WTC11 (cell line): ENCODE results near the gene ATP13A2. TPM values are rescaled to one million over a fixed set of nuclear protein-coding genes. Genes with fewer than 3 reads are reported as not detected.

Experiments used
- ATAC-seq: fragments of 200-7000 bp; cut with Tn5 transposase; 2 replicates; pipeline ENCODE4 v1.10.0; 2021; ENCODE audit warnings: mild to moderate bottlenecking, moderate library complexity
- CTCF ChIA-PET: fragments of 300-600 bp; sonication (Branson Sonifier 250); formaldehyde crosslinking; loops from one replicate; lab custom pipeline; 2021; ENCODE audit warnings: antibody characterized with exemption; lab: Charles Lee
- POLR2A ChIA-PET: fragments of 350-600 bp; sonication (Branson Sonifier 250); formaldehyde crosslinking; loops from one replicate; lab custom pipeline; 2021; ENCODE audit warnings: antibody characterized with exemption; lab: Charles Lee
- DNase-seq: peaks from one replicate; pipeline ENCODE4 v3.0.0; 2021; ENCODE audit warnings: low spot score
- H3K27ac Mint-ChIP-seq: 2 replicates; pipeline ENCODE4 v1.8.0; 2021; ENCODE audit warnings: mixed read lengths
- H3K27me3 Mint-ChIP-seq: 2 replicates; pipeline ENCODE4 v1.8.0; 2021; ENCODE audit warnings: low read depth, mild to moderate bottlenecking, moderate library complexity, mixed read lengths
- H3K36me3 Mint-ChIP-seq: 2 replicates; pipeline ENCODE4 v1.8.0; 2021; ENCODE audit warnings: mixed read lengths
- H3K4me1 Mint-ChIP-seq: 2 replicates; pipeline ENCODE4 v1.8.0; 2022; ENCODE audit warnings: mixed read lengths
- H3K4me3 Mint-ChIP-seq: 2 replicates; pipeline ENCODE4 v1.8.0; 2021; ENCODE audit warnings: mild to moderate bottlenecking, moderate library complexity, mixed read lengths
- H3K9me3 Mint-ChIP-seq: 2 replicates; pipeline ENCODE4 v1.8.0; 2021; ENCODE audit warnings: mixed read lengths
- EMX1 ChIP-seq: fragments of 250-450 bp; sonication (Bioruptor Pico); IDR thresholded peaks from 2 replicates; pipeline ENCODE4 v1.8.0; 2021; ENCODE audit warnings: mild to moderate bottlenecking
- ESRRA ChIP-seq: sonication (generic); formaldehyde crosslinking; IDR thresholded peaks from 2 replicates; pipeline ENCODE4 v1.8.1; 2022; ENCODE audit warnings: mild to moderate bottlenecking, missing genetic modification reagents, borderline replicate concordance
- ETV6 ChIP-seq: sonication (generic); formaldehyde crosslinking; IDR thresholded peaks from 2 replicates; pipeline ENCODE4 v1.8.1; 2022; ENCODE audit warnings: mild to moderate bottlenecking, missing genetic modification reagents
- FOXJ3 ChIP-seq: sonication (generic); formaldehyde crosslinking; IDR thresholded peaks from 2 replicates; pipeline ENCODE4 v1.9.0; 2021; ENCODE audit warnings: missing genetic modification reagents, mild to moderate bottlenecking, borderline replicate concordance
- GABPB1 ChIP-seq: sonication (generic); formaldehyde crosslinking; IDR thresholded peaks from 2 replicates; pipeline ENCODE4 v1.8.1; 2023; ENCODE audit warnings: mild to moderate bottlenecking, missing genetic modification reagents
- GTF2I ChIP-seq: fragments of 250-450 bp; sonication (Bioruptor Pico); conservative IDR thresholded peaks from 2 replicates; pipeline ENCODE4 v1.4.0; 2021; ENCODE audit warnings: mild to moderate bottlenecking
- IRF2 ChIP-seq: sonication (generic); formaldehyde crosslinking; IDR thresholded peaks from 2 replicates; pipeline ENCODE4 v1.8.0; 2022; ENCODE audit warnings: low read depth, missing genetic modification reagents, borderline replicate concordance
- JUN ChIP-seq: sonication (generic); formaldehyde crosslinking; IDR thresholded peaks from 2 replicates; pipeline ENCODE4 v1.8.0; 2023; ENCODE audit warnings: mild to moderate bottlenecking, missing genetic modification reagents
- KAT7 ChIP-seq: sonication (generic); formaldehyde crosslinking; IDR thresholded peaks from 2 replicates; pipeline ENCODE4 v1.8.1; 2023; ENCODE audit warnings: missing genetic modification reagents, mild to moderate bottlenecking, borderline replicate concordance
- MLX ChIP-seq: sonication (generic); formaldehyde crosslinking; IDR thresholded peaks from 2 replicates; pipeline ENCODE4 v1.8.1; 2023; ENCODE audit warnings: mild to moderate bottlenecking, missing genetic modification reagents, moderate library complexity
- NR2C2 ChIP-seq: sonication (generic); formaldehyde crosslinking; IDR thresholded peaks from 2 replicates; pipeline ENCODE4 v1.8.0; 2022; ENCODE audit warnings: mild to moderate bottlenecking, missing genetic modification reagents
- PRDM15 ChIP-seq: sonication (generic); formaldehyde crosslinking; IDR thresholded peaks from 2 replicates; pipeline ENCODE4 v1.8.0; 2022; ENCODE audit warnings: missing genetic modification reagents
- PRRX2 ChIP-seq: fragments of 250-450 bp; sonication (Bioruptor Pico); IDR thresholded peaks from 2 replicates; pipeline ENCODE4 v1.8.0; 2021; ENCODE audit warnings: mild to moderate bottlenecking
- TP53 ChIP-seq: sonication (generic); formaldehyde crosslinking; IDR thresholded peaks from 2 replicates; pipeline ENCODE4 v1.8.1; 2023; ENCODE audit warnings: mild to moderate bottlenecking, missing genetic modification reagents
- ZNF317 ChIP-seq: sonication (generic); formaldehyde crosslinking; IDR thresholded peaks from 2 replicates; pipeline ENCODE4 v1.8.1; 2023; ENCODE audit warnings: low read depth, mild to moderate bottlenecking, moderate library complexity, missing genetic modification reagents, borderline replicate concordance
- total RNA-seq: library from RNA; stranded (reverse); gene quantifications from 3 replicates; pipeline ENCODE4 v1.2.3, GENCODE V29; 2021
- TF ChIP-seq, protein P1 (sequence below): sonication (generic); formaldehyde crosslinking; IDR thresholded peaks from 2 replicates; pipeline ENCODE4 v1.8.0; 2022; ENCODE audit warnings: mild to moderate bottlenecking, missing genetic modification reagents
- TF ChIP-seq, protein P2 (sequence below): sonication (generic); formaldehyde crosslinking; IDR thresholded peaks from 2 replicates; pipeline ENCODE4 v1.8.1; 2022; ENCODE audit warnings: low read depth, missing genetic modification reagents, borderline replicate concordance
- TF ChIP-seq, protein P3 (sequence below): sonication (generic); formaldehyde crosslinking; IDR thresholded peaks from 2 replicates; pipeline ENCODE4 v1.8.1; 2023; ENCODE audit warnings: mild to moderate bottlenecking, moderate library complexity, missing genetic modification reagents

The ATP13A2 gene
- total RNA-seq, 1 experiment from 2014 or later: 95.9 TPM

GRCh38 chr1:17016317-17016661 lies 4.6 kb upstream of the ATP13A2 start:
- no peak for TF ChIP-seq ZNF317
- TF ChIP-seq, protein P1, sequence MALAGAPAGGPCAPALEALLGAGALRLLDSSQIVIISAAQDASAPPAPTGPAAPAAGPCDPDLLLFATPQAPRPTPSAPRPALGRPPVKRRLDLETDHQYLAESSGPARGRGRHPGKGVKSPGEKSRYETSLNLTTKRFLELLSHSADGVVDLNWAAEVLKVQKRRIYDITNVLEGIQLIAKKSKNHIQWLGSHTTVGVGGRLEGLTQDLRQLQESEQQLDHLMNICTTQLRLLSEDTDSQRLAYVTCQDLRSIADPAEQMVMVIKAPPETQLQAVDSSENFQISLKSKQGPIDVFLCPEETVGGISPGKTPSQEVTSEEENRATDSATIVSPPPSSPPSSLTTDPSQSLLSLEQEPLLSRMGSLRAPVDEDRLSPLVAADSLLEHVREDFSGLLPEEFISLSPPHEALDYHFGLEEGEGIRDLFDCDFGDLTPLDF: no peak
- TF ChIP-seq IRF2 (CRISPR knock-in tag): no peak
- TF ChIP-seq, protein P2, sequence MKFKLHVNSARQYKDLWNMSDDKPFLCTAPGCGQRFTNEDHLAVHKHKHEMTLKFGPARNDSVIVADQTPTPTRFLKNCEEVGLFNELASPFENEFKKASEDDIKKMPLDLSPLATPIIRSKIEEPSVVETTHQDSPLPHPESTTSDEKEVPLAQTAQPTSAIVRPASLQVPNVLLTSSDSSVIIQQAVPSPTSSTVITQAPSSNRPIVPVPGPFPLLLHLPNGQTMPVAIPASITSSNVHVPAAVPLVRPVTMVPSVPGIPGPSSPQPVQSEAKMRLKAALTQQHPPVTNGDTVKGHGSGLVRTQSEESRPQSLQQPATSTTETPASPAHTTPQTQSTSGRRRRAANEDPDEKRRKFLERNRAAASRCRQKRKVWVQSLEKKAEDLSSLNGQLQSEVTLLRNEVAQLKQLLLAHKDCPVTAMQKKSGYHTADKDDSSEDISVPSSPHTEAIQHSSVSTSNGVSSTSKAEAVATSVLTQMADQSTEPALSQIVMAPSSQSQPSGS (CRISPR knock-in tag): no peak
- TF ChIP-seq NR2C2 (CRISPR knock-in tag): no peak
- ChIA-PET POLR2A (interaction anchor here (0.6 to 1.6 kb wide), 4 partner anchors 36 to 65 kb away, joined by 3 to 5 read pairs (median 4); partner anchors contain the start of gene MFAP2), CTCF (interaction anchor here (0.7 to 3.9 kb wide), 8 partner anchors 29 to 1611 kb away, joined by 3 to 23 read pairs (median 4); no protein-coding TSS in a partner anchor)
- Mint-ChIP-seq H3K27me3 (no peaks in the 10 kb centered on the region), H3K4me1 (peaks cover 44% of the 10 kb centered on the region), H3K27ac (peak overlapping the region; percentile 90), H3K9me3 (no peaks in the 10 kb centered on the region), H3K36me3 (peaks cover 35% of the 10 kb centered on the region), H3K4me3 (no peak overlapping the region)
- ATAC-seq (no peak), DNase-seq (no peak)

- Mint-ChIP-seq H3K27ac (peak overlapping the region; percentile 70), H3K9me3 (no peaks in the 10 kb centered on the region), H3K4me1 (peaks cover 55% of the 10 kb centered on the region), H3K27me3 (no peaks in the 10 kb centered on the region)
- no peak for DNase-seq
- CTCF ChIA-PET: interaction anchor here (1.5 to 3.9 kb wide), 8 partner anchors 15 to 394 kb away, joined by 5 to 23 read pairs (median 8); no protein-coding TSS in a partner anchor
- 0 out of 2 replicates have a peak, but pooled peaks have one; percentile 30 for TF ChIP-seq GTF2I
- no peak for TF ChIP-seq EMX1 (CRISPR knock-in tag)
- TF ChIP-seq, protein P3, sequence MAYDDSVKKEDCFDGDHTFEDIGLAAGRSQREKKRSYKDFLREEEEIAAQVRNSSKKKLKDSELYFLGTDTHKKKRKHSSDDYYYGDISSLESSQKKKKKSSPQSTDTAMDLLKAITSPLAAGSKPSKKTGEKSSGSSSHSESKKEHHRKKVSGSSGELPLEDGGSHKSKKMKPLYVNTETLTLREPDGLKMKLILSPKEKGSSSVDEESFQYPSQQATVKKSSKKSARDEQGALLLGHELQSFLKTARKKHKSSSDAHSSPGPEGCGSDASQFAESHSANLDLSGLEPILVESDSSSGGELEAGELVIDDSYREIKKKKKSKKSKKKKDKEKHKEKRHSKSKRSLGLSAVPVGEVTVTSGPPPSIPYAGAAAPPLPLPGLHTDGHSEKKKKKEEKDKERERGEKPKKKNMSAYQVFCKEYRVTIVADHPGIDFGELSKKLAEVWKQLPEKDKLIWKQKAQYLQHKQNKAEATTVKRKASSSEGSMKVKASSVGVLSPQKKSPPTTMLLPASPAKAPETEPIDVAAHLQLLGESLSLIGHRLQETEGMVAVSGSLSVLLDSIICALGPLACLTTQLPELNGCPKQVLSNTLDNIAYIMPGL (CRISPR knock-in tag): no peak
- no peak for TF ChIP-seq JUN (CRISPR knock-in tag)
- no peak for TF ChIP-seq KAT7
- TF ChIP-seq TP53 (CRISPR knock-in tag): no peak
- TF ChIP-seq, all 79 proteins: peak for 1
- Mint-ChIP-seq H3K36me3 (peaks cover 21% of the 10 kb centered on the region), H3K4me3 (no peak overlapping the region)
- ATAC-seq: peak; percentile 5; the same call in 1 of the 2 replicates
- POLR2A ChIA-PET: no interaction called here
Measured at GRCh38 chr1:17014671-17015567, 3.2 kb upstream of the ATP13A2 start.

GRCh38 chr1:17013491-17014320 lies 2.0 kb upstream of the ATP13A2 start:
- peaks cover 9% of the 10 kb centered on the region for H3K36me3 Mint-ChIP-seq
- H3K27ac Mint-ChIP-seq: peak overlapping the region; percentile 88
- H3K4me3 Mint-ChIP-seq: peak overlapping the region; percentile 73; the same call in 1 of the 2 replicates
- DNase-seq: no peak
- H3K27me3 Mint-ChIP-seq: no peaks in the 10 kb centered on the region
- no peaks in the 10 kb centered on the region for H3K9me3 Mint-ChIP-seq
- no peak for ATAC-seq
- peaks cover 58% of the 10 kb centered on the region for H3K4me1 Mint-ChIP-seq
- ChIA-PET POLR2A (interaction anchor here (0.8 kb wide), 1 partner anchor 41 kb away, joined by 3 read pairs; no protein-coding TSS in a partner anchor), CTCF (interaction anchor here (0.6 to 3.2 kb wide), 7 partner anchors 14 to 62 kb away, joined by 4 to 19 read pairs (median 5); no protein-coding TSS in a partner anchor)
- no peak for TF ChIP-seq MLX (CRISPR knock-in tag)
- no peak for TF ChIP-seq ESRRA (CRISPR knock-in tag)
- TF ChIP-seq PRRX2 (CRISPR knock-in tag): no peak
- no peak for TF ChIP-seq FOXJ3
- no peak for TF ChIP-seq ETV6 (CRISPR knock-in tag)
- no peak for TF ChIP-seq PRDM15 (CRISPR knock-in tag)
- TF ChIP-seq, protein P2 (CRISPR knock-in tag): no peak
- TF ChIP-seq GABPB1 (CRISPR knock-in tag): no peak
